C4-2B (cell line): ENCODE data around the gene PDE1A.

Experiments used
- ZFX ChIP-seq: fragments of 450-650 bp; IDR thresholded peaks from 2 replicates; pipeline ENCODE4 v1.6.1; 2017
- TF ChIP-seq, protein P1 (sequence below): fragments of 450-650 bp; conservative IDR thresholded peaks from 2 replicates; pipeline ENCODE4 v1.5.1; 2017; ENCODE audit warnings: mild to moderate bottlenecking

GRCh38 chr2:182110347-182110746 is 316.5 kb downstream of the PDE1A start:
- TF ChIP-seq, protein P1, sequence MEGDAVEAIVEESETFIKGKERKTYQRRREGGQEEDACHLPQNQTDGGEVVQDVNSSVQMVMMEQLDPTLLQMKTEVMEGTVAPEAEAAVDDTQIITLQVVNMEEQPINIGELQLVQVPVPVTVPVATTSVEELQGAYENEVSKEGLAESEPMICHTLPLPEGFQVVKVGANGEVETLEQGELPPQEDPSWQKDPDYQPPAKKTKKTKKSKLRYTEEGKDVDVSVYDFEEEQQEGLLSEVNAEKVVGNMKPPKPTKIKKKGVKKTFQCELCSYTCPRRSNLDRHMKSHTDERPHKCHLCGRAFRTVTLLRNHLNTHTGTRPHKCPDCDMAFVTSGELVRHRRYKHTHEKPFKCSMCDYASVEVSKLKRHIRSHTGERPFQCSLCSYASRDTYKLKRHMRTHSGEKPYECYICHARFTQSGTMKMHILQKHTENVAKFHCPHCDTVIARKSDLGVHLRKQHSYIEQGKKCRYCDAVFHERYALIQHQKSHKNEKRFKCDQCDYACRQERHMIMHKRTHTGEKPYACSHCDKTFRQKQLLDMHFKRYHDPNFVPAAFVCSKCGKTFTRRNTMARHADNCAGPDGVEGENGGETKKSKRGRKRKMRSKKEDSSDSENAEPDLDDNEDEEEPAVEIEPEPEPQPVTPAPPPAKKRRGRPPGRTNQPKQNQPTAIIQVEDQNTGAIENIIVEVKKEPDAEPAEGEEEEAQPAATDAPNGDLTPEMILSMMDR = no peak
- no peak for TF ChIP-seq ZFX
